GM21423 (cell line): Measurements from ENCODE around the gene PSMD9.
A peak's percentile ranks its signal among the peaks of the same experiment; 100 is the strongest.
"Not testable (repeated sequence)": the region's sequence is repeated elsewhere in the genome, so short reads cannot be mapped to it uniquely, and the experiment has no call there.

Experiments used
- ATAC-seq: cut with Tn5 transposase; IDR thresholded peaks from one replicate; pipeline ENCODE4 v1.9.1; 2021; ENCODE audit warnings: mild to moderate bottlenecking, moderate library complexity; ENCODE audit not compliant: unreplicated experiment

PSMD9 gene

DNA sequence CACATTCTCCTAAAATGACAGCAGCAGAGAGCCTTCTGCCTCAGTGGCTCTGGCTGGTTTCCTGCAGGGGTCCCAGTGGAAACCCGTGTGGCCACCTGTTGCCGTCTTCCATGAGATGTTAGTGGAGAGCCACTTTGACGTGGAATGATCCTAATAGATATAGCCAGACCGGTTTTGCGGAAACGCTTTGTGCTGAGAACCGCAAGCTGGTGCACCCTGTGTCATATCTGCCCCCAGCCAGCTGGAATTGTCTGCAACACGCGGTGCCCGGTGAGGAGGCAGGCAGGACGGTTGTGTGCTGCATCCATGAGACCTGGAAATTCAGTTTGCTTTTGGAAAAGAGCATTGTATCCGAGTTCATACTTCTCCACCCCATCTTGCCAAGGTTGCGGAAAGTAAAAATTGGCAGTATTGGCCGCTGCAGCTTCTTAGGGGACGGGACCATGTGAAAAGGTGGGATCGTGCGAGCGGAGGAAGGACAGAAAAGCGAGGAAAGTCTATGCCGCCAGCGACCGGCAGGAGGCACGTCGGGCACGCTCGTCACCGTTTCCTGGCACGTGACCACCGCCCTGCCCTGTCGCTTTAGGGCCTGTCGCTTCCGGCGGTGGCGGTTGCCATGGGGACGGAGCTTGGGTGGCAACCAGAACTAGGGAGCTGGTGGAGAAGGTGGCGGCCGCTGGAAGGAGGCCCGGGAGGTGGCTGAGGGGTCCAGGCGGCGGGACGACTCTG is 29.5 kb downstream of the PSMD9 start, which contains the start of gene CFAP251:
TSS of gene CFAP251 (plus strand) at position 643 of the 729 bp plus-strand sequence. CDS start 2,714 bp downstream, outside the sequence.
- peak; percentile 91 for ATAC-seq

DNA sequence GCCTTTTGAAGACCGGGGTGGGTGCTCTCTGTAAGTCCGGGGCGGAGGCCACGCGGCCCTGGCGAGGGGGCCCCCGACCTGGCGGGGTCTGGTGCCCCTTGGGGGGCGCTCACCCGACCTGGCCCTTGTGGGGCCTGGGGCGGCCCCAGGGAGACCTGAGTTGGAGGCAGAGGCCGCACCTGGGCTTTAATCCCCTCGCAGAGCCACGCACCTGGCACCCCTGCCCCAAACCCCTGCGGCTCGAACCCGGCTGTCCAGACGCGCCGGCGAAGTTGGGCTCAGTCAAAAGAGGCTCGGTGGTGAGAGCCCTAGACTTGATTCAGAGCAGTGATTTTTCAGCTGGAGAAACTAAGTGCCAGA is 30.1 kb downstream of the PSMD9 start:
- no peak for ATAC-seq

DNA sequence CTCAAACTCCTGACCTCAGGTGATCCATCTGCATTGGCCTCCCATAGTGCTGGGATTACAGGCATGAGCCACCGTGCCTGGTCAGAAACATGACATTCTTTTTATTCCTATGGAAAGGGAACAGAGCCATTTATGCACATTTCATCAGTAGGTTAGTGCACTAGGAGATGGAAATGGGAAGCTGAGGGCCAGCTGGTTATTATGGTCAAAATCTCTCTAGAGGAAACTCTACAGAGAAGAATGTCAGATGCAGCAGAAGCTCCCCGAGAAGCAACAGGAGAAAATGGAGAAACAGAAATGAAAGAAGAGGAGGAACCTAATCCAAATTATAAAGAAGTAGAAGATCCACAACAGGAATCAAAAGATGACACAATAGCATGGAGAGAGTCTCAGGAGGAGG is 32.5 kb downstream of the PSMD9 start:
- ATAC-seq: no peak

DNA sequence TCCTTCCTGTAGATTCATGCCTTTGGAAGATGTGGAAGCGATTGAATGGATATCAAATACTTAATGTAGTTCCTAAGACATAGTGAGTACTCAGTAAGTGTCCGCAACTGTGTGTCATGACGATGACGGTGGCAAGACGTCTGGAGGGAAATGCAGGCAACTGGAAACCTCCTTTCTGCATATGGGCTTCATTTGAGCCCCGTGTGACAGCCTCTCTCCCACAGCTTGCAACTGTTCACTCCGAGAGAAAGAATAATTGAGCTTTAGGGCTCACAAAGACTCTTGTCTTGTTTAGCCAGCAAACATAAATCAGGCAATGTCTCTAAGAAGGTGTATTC is 36.7 kb downstream of the PSMD9 start:
- no peak for ATAC-seq

DNA sequence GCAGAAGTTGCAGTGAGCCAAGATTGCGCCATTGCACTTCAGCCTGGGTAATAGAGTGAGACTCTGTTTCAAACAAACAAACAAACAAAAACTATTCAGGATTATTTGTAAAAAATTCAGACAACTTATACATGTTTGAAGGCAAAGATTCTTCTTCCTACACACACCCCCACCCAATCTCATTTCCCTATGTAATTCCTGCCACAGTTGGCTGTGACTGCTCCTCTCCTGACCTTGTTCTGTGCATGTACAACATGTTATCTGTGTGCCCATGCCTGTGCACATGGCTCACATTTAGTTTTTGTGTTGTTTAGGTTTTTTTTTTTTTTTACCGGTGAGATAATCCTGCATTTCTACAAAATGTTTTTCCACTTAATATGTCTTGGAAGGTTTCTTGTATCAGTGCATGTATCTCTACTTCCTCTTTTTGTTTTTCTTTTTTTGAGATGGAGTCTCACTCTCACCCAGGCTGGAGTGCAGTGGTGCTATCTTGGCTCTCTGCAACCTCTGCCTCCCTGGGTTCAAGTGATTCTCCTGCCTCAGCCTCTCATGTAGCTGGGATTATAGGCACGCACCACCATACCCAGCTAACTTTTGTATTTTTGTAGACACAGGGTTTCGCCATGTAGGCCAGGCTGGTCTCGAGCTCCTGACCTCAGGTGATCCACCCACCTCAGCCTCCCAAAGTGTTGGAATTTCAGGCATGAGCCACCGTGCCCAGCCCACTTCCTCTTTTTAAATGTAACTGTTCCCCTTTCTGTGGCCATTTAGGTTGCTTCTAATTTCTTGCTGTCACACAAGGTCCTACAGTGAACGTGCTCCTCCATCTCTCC is 38.5 kb downstream of the PSMD9 start:
- ATAC-seq: no peak

DNA sequence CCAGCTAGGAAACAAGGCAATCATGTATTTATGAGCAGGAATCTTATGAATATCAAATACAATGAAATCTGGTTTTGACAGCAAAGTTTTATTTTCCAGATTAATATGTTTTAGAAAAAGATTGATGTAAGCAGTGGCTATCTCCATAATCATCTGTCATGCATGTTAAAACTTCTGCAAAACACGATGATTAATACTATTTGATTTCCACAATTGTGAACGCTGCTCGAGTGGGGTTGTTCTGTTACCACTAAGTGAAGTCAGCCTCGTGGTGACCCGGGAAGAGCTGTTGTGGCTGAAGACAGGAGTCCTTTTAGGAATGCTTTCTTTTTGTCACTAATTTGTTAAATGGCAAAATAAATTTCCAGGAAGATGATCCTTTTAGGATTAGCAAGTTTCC is 39.2 kb downstream of the PSMD9 start:
- no peak for ATAC-seq

DNA sequence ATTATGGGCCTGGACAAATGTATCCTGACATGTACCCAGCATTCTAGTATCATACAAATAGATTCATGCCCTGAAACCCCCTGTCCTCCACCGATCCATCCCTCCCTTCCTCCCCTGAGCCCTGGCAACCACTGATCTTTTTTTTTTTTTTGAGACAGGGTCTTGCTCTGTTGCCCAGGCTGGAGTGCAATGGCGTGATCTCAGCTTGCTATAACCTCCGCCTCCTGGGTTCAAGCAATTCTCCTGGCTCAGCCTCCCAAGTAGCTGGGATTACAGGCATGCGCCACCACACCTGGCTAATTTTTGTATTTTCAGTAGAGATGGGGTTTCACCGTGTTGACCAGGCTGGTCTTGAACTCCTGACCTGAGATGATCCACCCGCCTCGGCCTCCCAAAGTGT is 41.0 kb downstream of the PSMD9 start:
- ATAC-seq: not testable (repeated sequence)

DNA sequence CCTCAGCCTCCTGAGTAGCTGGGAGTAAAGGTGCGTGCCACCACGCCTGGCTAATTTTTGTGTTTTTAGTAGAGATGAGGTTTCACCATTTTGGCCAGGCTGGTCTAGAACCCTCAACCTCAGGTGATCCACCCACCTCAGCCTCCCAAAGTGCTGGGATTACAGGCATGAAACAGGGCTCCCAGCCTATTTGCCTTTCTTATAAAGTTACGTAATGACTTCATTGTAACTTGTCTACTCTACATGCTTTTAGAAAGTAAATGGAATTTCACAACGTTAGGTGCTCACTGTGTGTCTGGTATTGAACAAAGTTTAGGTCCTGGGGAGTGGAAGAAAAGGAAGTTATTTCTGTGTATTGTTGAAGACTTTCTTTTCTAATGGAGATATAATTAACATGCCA is 42.3 kb downstream of the PSMD9 start:
- no peak for ATAC-seq

DNA sequence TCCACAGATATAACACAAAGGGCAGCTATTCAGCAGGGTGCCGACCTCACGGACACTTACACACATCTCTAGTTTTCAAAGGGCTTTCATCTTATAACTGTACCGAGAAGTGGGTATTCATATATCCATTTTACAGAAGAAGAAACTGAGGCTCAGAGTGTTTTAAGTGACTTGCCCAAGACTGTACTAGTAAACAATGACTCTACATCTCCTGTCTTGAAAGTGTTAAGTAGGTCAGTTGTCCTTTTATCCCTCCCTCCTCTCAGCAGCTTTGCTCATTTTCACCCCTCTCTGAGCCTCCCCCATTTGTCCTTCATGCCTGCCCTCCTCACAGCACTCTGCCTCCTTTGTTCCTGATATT is 43.6 kb downstream of the PSMD9 start:
- no peak for ATAC-seq

DNA sequence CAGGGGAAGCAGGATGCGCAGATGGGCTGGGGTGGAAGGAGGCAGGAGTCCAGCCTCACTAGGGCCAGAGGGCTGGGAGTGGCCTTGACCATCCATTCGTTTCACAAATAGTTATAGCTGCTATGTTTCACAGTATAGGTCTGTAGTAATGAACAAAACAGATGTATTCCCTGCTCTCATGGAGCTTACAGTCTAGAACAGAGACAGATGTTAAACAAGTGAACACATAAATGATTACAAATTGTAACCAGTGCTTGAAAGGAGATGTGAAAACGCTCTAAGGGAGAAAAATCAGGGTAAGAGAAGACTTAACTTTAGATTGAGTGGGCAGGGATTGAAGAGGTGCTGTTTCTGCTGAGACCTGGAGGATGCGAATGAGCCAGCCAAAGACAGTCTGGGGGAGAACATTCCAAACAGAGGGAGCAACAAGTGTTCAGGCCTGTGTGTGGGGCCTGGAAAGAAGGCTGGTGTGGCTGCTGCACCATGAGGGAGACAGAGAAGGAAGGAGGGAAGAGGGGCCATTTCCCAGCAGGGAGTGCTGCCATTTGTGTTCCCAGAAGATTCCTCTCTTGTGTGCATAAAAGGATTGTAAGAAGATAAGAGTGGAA is 44.4 kb downstream of the PSMD9 start:
- no peak for ATAC-seq

DNA sequence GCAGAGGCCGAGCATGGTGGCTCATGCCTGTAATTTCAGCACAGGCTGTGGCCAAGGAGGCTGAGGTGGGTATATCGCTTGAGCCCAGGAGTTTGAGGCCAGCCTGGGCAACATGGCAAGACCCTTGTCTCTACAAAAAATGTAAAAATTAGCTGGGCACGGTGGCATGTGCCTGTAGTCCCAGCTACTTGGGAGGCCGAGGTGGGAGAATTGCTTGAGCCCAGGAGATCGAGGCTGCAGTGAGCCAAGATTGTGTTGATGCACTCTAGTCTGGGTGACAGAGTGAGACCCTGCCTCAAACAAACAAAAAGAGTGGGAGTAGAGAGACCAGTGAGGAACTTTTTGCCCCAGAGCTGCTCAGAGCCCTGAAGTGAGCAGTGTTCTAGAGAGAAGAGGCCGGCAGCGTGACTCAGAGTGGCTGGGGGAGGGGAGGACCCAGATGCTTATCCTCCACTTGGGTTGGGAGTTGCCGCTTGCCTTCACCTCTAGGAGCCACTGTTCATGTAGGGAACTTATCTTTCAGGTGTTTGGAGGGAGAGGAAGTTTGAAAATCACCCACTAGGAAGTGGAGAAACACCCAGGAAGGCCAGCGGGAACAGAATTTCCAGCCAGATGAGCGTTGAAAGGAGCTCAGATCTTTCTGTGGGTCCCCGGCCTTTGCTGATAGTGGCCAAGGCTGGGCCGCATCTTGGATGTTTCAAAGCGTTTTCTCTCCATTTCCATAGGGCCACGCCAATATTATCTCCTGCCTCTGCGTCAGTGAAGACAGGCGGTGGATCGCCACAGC is 45.1 kb downstream of the PSMD9 start:
- no peak for ATAC-seq

DNA sequence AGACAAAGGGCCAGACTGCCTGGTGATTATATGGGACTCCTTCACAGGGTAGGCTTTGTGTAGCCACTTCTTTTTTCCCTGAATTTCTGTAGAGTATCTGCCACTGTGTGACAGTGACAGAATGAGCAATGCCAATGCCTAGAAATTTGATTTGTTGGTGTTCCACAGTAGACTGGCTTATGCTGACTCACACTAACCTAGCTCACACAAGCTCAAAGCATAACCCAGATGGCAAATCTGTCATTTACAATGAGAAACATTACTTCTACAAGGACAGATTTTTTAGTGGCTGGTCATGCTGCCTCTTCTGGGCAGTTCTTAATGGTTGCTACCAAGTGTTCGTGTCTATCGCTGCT is 45.7 kb downstream of the PSMD9 start:
- ATAC-seq: no peak

DNA sequence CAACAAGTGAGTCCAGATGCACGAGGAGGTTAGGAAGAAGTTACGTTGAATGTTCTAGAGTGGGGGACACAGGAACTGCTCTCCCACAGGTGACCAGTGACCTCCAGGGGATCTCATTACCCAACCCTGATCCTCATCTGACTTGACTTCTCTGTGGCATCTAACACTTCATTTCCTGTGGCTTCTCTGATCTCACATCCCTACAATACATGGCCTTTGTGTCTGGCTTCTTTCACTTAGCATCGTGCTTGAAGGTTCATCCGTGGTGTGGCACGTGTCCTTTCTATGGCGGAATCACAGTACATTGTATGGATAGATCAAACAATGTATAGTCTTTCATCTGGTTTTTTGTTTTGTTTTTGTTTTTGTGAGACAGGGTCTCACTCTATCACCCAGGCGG is 49.1 kb downstream of the PSMD9 start:
- no peak for ATAC-seq

DNA sequence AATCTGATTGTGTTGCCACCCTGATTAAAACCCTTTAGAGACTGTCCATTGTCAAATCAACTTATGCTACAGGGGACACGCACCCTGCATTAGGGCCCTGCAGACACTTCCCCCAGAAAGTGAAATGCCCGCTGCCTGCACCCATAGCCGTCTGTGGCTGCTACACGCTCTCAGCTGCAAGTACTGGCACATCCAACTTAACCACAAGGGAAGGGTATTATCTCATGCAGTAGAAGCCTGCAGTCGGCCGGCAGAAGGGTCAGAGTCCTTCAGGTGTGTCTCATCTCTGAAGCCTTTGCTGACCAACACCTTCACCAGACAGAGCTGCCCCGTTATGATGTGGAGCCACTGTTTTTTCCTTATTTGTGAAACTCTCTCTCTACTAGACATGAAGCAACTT is 50.6 kb downstream of the PSMD9 start:
- no peak for ATAC-seq

DNA sequence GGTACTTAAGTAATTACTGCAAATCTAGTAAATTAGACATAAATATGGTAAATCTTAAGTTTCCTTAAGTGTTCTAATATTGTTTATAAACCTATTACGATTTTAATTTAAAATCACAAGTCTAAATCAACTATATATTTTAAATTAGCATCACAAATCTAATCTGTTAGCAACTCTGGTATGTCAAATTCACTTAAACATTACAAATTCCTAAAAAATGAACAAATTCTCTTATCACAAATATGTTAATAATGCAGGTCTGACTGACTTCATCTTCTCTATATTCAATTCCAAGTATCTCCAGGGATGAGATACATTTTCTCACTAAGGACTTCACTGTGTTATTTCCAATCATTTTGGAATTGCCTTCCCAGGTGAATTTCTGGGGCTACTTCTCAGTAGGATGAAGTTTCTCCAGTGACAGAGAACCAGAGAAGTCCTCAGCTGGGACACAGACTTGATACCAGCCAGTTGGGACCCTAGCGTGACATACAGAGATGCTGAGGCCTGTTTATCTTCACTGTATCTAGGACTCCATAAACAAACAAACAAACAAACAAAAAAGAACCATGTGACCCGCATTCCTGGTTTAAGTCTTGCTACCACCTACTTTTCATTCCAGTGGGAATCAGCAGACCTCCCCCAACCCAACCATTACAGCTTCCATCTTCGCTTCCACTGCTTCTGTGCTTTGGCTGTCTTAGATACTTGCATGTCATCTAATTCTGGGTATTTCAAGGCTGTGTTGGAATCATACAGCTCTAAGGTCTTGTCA is 51.6 kb downstream of the PSMD9 start:
- ATAC-seq: no peak

DNA sequence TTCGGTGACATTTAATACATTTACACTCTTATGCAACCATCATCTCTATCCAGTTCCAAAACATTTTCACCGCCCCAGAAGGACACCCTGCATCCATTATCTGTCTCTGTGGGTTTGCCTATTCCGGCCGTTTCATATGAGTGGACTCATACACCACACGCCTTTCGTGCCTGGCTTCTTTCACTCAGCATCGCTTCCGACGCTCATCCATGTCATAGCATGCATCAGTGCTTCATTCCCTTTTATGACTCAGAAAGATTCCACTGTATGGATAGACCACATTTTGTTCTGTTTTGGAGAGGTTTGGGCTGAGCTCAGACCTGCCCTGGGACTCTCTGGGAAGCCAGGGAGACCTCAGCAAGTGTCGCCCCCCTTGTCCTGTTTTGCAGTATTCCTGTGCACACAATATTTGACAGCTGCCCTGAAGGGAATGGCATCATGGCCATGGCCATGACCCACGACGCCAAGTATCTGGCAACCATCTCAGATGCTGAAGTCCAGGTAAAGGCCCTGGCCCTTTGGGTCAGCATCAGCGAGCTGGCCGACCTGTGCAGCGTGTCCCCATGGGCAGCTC is 53.6 kb downstream of the PSMD9 start:
- ATAC-seq: no peak

DNA sequence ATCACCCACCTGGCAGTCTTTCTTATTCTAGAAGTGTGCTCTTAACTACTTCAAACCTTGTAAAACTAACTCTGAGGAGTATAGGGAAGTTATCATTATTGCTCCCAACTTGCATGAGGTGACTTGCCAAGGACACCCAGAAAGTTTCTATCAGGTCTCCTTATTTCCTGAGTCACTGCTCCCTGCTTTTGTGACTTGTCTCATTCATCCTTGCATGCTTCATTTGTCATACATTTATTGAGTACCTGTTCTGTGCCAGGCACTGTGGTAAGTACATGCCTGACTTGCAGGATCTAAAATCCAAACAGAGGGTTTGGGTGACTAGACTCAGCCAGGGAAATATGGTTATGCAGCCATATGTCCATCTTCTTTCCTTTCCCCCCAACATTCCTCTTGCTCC is 55.3 kb downstream of the PSMD9 start:
- ATAC-seq: no peak

DNA sequence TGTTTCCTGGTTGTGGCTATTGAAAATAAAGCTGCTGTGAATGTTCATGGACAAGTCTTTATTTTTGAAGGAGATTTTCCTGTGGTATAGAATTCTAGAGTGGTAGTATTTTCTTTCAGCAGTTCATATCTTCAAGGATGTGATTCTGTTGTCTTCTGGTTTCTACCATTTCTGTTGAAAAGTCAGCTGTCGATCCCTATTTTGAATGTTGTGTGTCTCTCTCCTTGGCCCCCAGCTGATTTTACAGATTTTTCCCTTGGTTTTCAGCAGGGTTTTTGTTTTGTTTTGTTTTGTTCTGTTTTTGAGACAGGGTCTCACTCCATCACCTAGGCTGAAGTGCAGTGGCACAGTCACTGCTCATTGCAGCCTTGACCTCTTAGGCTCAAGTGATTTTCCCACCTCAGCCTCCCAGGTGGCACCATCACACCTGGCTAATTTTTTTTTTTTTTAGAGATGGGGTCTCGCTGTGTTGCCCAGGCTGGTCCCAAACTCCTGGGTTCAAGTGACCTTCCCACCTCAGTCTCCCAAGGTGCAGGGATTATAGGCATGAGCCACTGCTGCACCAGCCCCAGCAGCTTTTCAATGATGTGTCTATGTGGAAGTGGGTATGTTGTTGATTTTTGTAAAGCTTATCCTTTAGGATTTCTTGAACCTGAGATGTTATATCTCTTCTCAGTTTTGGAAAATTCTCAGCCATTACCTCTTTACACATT is 57.9 kb downstream of the PSMD9 start:
- ATAC-seq: no peak

DNA sequence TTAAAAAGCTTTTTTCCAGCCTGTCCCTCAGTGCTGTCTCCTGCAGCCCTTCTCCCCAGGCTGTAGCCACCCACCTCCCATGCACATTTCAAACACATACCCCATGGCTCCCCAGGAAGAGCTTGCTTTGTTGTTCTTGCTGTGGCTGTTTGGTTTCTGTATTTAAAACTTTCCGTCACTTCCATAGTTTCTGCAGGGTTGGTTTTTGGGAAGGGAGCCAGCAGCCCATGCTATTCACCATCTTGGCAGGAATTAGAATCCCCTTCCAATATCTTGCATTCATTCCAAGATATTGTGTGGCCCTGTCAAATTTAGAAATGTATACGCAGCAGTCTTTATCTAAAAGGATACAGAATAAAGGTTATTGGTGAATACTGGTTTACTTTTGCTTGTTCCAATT is 59.4 kb downstream of the PSMD9 start:
- no peak for ATAC-seq
